ENCODE data around the gene IL17C.

Gene IL17C

DNA sequence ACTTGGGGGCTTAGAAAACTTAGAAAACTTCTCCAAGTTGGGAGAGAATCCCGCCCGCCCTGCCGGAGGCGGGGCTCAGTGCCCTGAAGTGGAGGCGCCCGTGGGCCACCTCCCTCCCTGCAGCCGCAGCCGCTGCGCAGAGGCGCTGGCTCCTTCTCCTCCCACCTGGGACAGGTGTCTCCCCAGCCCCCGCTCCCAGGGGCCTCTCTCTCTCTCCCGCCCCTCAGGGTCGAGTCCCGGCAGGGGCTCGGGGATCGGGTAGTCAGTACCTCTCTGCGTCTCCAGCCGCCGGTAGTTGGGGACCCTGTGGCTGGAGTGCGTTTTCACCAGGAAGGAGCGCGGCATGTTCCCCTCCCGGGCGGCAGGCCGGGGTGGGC lies 47.7 kb downstream of the IL17C start:
- TF ChIP-seq, protein P1, sequence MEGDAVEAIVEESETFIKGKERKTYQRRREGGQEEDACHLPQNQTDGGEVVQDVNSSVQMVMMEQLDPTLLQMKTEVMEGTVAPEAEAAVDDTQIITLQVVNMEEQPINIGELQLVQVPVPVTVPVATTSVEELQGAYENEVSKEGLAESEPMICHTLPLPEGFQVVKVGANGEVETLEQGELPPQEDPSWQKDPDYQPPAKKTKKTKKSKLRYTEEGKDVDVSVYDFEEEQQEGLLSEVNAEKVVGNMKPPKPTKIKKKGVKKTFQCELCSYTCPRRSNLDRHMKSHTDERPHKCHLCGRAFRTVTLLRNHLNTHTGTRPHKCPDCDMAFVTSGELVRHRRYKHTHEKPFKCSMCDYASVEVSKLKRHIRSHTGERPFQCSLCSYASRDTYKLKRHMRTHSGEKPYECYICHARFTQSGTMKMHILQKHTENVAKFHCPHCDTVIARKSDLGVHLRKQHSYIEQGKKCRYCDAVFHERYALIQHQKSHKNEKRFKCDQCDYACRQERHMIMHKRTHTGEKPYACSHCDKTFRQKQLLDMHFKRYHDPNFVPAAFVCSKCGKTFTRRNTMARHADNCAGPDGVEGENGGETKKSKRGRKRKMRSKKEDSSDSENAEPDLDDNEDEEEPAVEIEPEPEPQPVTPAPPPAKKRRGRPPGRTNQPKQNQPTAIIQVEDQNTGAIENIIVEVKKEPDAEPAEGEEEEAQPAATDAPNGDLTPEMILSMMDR (IDR thresholded peaks at IDR 0.05; ENCODE audit: low read depth, low read length, missing control alignments), result no peak
- no peak for DNase-seq
- Histone ChIP-seq H3K27me3 (replicated peaks) (peaks cover 2% of the 10 kb centered on the region), H3K27ac (no peak overlapping the region), H3K4me3 (ENCODE audit: low read depth, low read length) (peak overlapping the region; percentile 47), H3K36me3 (replicated peaks) (no peaks in the 10 kb centered on the region)
- in situ Hi-C loops (cut with HindIII; ENCODE audit: low pct_ligation_motif_present, low sequenced_read_pairs), result loop anchor here (10.0 kb wide), 1 partner anchor 99 kb away; the partner anchor contains the start of gene PIEZO1

DNA sequence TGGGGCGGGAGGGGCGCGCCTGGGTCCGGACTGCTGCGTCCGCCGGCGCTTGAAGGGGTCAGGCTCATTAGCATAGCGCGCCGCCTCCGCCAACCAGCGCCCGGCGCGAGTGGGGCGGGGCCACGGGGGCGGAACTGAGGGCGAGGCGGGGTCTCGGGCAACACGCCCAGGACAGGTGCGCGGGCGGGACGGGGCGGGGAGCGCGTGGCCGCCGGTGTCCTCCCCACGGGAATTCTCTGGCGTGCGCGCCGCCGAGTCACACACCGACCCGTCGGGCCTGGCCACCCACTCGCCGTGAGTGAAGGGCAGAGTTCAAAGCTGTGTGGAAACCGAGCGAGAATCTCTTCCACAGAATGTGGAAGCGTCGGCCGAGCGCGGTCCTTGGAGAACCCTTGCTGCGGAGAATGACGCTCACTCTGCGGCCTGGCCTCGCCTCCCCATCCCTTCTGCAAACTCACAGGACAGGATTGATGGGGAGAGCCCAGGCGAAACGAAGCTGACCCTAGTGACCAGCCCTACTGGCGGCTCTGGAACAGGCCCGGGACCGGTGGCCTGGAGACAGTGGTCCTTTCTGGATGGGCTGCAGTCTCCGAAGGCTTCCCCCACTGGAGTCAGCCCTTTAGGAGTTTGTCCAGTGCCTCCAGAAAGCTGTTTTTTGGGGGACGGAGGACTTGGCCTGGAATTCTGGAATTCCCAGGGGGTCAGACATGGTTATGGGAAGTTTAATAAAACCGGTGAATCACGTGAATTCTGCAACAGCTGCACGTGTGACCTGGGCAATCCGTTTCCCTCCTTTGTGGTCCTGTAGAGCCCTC lies 48.3 kb downstream of the IL17C start, which contains the start of gene SNAI3:
TSS of gene SNAI3 (minus strand) at position 69 of the 815 bp plus-strand sequence. CDS start 101 bp downstream, outside the sequence.
- Histone ChIP-seq H3K4me3 (ENCODE audit: low read depth, low read length) (peak within 1 kb of the TSS; percentile 47), H3K27ac (no peak within 1 kb of the TSS), H3K36me3 (replicated peaks) (no peaks in the 10 kb centered on the region), H3K27me3 (replicated peaks) (peaks cover 2% of the 10 kb centered on the region)
- TF ChIP-seq, protein P1 (IDR thresholded peaks at IDR 0.05; ENCODE audit: low read depth, low read length, missing control alignments), result no peak
- no peak for DNase-seq
- in situ Hi-C loops (cut with HindIII; ENCODE audit: low pct_ligation_motif_present, low sequenced_read_pairs), result loop anchor here (10.0 kb wide), 1 partner anchor 98 kb away; the partner anchor contains the start of gene PIEZO1

DNA sequence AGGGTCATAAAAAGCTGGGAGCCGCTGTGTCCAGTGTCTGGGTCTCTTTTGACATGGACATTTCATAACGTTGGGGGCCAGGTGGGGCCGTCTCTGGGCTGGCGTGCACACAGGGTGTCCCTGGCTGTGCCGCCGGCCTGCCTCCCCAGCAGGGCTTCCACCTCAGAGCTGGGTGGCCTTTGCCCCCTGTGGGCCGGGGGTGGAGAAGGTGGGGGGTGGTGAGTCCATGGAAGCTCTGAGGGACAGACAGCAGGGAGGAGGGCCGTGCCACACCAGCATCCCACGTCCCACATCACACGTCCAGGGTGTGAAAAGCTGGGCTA lies 48.8 kb downstream of the IL17C start:
- Histone ChIP-seq H3K27me3 (replicated peaks) (peaks cover 2% of the 10 kb centered on the region), H3K4me3 (ENCODE audit: low read depth, low read length) (no peak overlapping the region), H3K36me3 (replicated peaks) (no peaks in the 10 kb centered on the region), H3K27ac (no peak overlapping the region)
- in situ Hi-C loops (cut with HindIII; ENCODE audit: low pct_ligation_motif_present, low sequenced_read_pairs), result loop anchor here (10.0 kb wide), 1 partner anchor 98 kb away; the partner anchor contains the start of gene PIEZO1
- no peak for DNase-seq
- TF ChIP-seq, protein P1 (IDR thresholded peaks at IDR 0.05; ENCODE audit: low read depth, low read length, missing control alignments), result no peak

DNA sequence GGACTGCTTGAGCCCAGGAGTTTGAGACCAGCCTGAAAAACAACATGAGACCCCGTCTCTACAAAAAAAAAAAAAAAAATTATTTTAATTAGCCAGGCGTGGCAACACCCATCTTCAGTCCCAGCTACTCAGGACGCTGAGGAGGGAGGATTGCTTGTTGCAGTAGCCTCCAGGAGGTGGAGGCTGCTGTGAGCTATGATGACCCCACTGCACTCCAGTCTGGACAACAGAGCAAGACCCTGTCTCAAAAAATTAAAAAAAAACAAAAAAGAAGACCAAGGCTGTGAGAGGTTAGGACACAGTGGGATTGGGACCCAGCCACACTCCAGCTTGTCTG lies 49.3 kb downstream of the IL17C start:
- peaks cover 2% of the 10 kb centered on the region for H3K27me3 ChIP-seq (replicated peaks)
- in situ Hi-C loops (cut with HindIII; ENCODE audit: low pct_ligation_motif_present, low sequenced_read_pairs), result loop anchor here (10.0 kb wide), 1 partner anchor 97 kb away; the partner anchor contains the start of gene PIEZO1
- H3K4me3 ChIP-seq (ENCODE audit: low read depth, low read length), result no peak overlapping the region

DNA sequence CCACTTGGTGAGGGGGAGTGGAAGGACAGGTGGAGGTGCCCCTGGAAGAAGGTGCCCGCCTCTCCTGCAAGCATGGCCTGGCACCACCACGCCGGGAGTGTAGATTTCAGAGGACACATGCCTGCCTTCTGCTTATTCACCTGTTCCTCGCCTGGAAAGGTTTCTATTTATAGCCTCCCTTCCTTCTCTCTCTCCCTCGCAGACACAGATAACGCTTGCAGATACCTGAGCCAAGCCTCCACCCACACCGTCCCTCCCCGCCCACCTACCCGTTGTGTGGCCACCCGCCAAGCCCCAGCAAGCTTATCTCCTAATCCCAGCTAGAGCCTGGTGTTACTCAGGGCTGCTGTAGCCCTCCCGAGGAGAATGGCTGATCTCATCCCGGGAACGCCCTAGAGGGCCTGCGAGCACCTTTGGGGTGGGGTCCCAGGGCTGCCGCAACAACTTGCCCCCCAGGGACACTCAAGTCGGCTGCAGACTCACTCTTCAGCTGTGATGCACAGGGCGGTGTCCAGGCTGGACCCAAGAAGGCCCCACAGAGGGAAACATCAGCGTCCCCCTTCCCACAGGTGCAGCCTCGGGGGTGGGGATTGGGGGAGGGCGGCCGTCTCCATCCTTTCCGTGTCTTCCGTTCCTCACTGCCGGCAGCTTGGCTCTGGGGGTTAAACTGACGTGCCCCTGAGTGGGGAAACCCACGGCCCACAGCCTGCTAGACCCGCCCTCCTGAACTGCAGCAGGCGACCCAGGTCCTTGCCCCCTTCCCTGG lies 49.8 kb downstream of the IL17C start:
- in situ Hi-C loops (cut with HindIII; ENCODE audit: low pct_ligation_motif_present, low sequenced_read_pairs), result loop anchor here (10.0 kb wide), 1 partner anchor 97 kb away; the partner anchor contains the start of gene PIEZO1
- H3K27me3 ChIP-seq (replicated peaks), result peaks cover 2% of the 10 kb centered on the region
- no peak overlapping the region for H3K4me3 ChIP-seq (ENCODE audit: low read depth, low read length)
- DNase-seq, result no peak
- no peak overlapping the region for H3K27ac ChIP-seq
- TF ChIP-seq, protein P1 (IDR thresholded peaks at IDR 0.05; ENCODE audit: low read depth, low read length, missing control alignments), result no peak
- H3K36me3 ChIP-seq (replicated peaks), result no peaks in the 10 kb centered on the region

More for the DNA sequence above, 49.3 kb downstream of the IL17C start:
- DNase-seq, result no peak
- H3K27ac ChIP-seq, result no peak overlapping the region
- TF ChIP-seq, protein P1 (IDR thresholded peaks at IDR 0.05; ENCODE audit: low read depth, low read length, missing control alignments), result no peak
- no peaks in the 10 kb centered on the region for H3K36me3 ChIP-seq (replicated peaks)

All from brain microvascular endothelial cell (primary cell).